ENCODE data around the gene ZG16.
"Not testable (repeated sequence)": the region's sequence is repeated elsewhere in the genome, so short reads cannot be mapped to it uniquely, and the experiment has no call there.

Gene ZG16

GRCh38 chr16:29743475-29743826 lies 34.6 kb upstream of the ZG16 start:
- no peak for DNase-seq (ENCODE audit: low read depth in 1 of 2, low spot score in 1 of 2)
- in situ Hi-C loops (cut with HindIII; ENCODE audit: low pct_unique_long_range_greater_than_20kb, low sequenced_read_pairs) = no loop called here
- no peak for TF ChIP-seq JUND (IDR thresholded peaks at IDR 0.05; ENCODE audit: low read depth)

- TF ChIP-seq JUND (IDR thresholded peaks at IDR 0.05; ENCODE audit: low read depth) = no peak
- in situ Hi-C loops (cut with HindIII; ENCODE audit: low pct_unique_long_range_greater_than_20kb, low sequenced_read_pairs) = no loop called here
- no peak for DNase-seq (ENCODE audit: low read depth in 1 of 2, low spot score in 1 of 2)
Measured at GRCh38 chr16:29743827-29744531, 34.1 kb upstream of the ZG16 start.

GRCh38 chr16:29744541-29745101 lies 33.4 kb upstream of the ZG16 start:
- no peak for DNase-seq (ENCODE audit: low read depth in 1 of 2, low spot score in 1 of 2)
- no peak for TF ChIP-seq JUND (IDR thresholded peaks at IDR 0.05; ENCODE audit: low read depth)
- in situ Hi-C loops (cut with HindIII; ENCODE audit: low pct_unique_long_range_greater_than_20kb, low sequenced_read_pairs) = no loop called here

- DNase-seq (ENCODE audit: low read depth in 1 of 2, low spot score in 1 of 2) = no peak
- in situ Hi-C loops (cut with HindIII; ENCODE audit: low pct_unique_long_range_greater_than_20kb, low sequenced_read_pairs) = no loop called here
- no peak for TF ChIP-seq JUND (IDR thresholded peaks at IDR 0.05; ENCODE audit: low read depth)
Measured at GRCh38 chr16:29745121-29745852, 32.8 kb upstream of the ZG16 start.

- DNase-seq (ENCODE audit: low read depth in 1 of 2, low spot score in 1 of 2) = no peak
- in situ Hi-C loops (cut with HindIII; ENCODE audit: low pct_unique_long_range_greater_than_20kb, low sequenced_read_pairs) = no loop called here
- TF ChIP-seq JUND (IDR thresholded peaks at IDR 0.05; ENCODE audit: low read depth) = no peak
Measured at GRCh38 chr16:29745853-29746345, 32.2 kb upstream of the ZG16 start, which contains the start of gene C16orf54. Gene C16orf54, minus strand, starts transcription at chr16:29745990. Its CDS starts 1,039 bp downstream, at chr16:29744951.

- in situ Hi-C loops (cut with HindIII; ENCODE audit: low pct_unique_long_range_greater_than_20kb, low sequenced_read_pairs); DNase-seq (ENCODE audit: low read depth in 1 of 2, low spot score in 1 of 2): not testable (repeated sequence)
Measured at GRCh38 chr16:29746518-29746917, 31.5 kb upstream of the ZG16 start.

GRCh38 chr16:29747947-29748759 lies 29.9 kb upstream of the ZG16 start:
- in situ Hi-C loops (cut with HindIII; ENCODE audit: low pct_unique_long_range_greater_than_20kb, low sequenced_read_pairs) = no loop called here
- DNase-seq (ENCODE audit: low read depth in 1 of 2, low spot score in 1 of 2) = no peak
- no peak for TF ChIP-seq JUND (IDR thresholded peaks at IDR 0.05; ENCODE audit: low read depth)

GRCh38 chr16:29748760-29749149 lies 29.3 kb upstream of the ZG16 start:
- in situ Hi-C loops (cut with HindIII; ENCODE audit: low pct_unique_long_range_greater_than_20kb, low sequenced_read_pairs) = not testable (repeated sequence)

GRCh38 chr16:29753516-29753915 lies 24.5 kb upstream of the ZG16 start:
- TF ChIP-seq JUND (IDR thresholded peaks at IDR 0.05; ENCODE audit: low read depth) = no peak
- in situ Hi-C loops (cut with HindIII; ENCODE audit: low pct_unique_long_range_greater_than_20kb, low sequenced_read_pairs) = no loop called here
- DNase-seq (ENCODE audit: low read depth in 1 of 2, low spot score in 1 of 2) = no peak

More at GRCh38 chr16:29748760-29749149, 29.3 kb upstream of the ZG16 start:
- not testable (repeated sequence) for DNase-seq (ENCODE audit: low read depth in 1 of 2, low spot score in 1 of 2)

GRCh38 chr16:29756654-29757053 lies 21.4 kb upstream of the ZG16 start:
- in situ Hi-C loops (cut with HindIII; ENCODE audit: low pct_unique_long_range_greater_than_20kb, low sequenced_read_pairs) = no loop called here
- no peak for DNase-seq (ENCODE audit: low read depth in 1 of 2, low spot score in 1 of 2)
- TF ChIP-seq JUND (IDR thresholded peaks at IDR 0.05; ENCODE audit: low read depth) = no peak

- DNase-seq (ENCODE audit: low read depth in 1 of 2, low spot score in 1 of 2); in situ Hi-C loops (cut with HindIII; ENCODE audit: low pct_unique_long_range_greater_than_20kb, low sequenced_read_pairs): not testable (repeated sequence)
Measured at GRCh38 chr16:29757086-29757485, 21.0 kb upstream of the ZG16 start.

GRCh38 chr16:29757950-29758466 lies 20.0 kb upstream of the ZG16 start:
- DNase-seq (ENCODE audit: low read depth in 1 of 2, low spot score in 1 of 2) = no peak
- in situ Hi-C loops (cut with HindIII; ENCODE audit: low pct_unique_long_range_greater_than_20kb, low sequenced_read_pairs) = no loop called here
- TF ChIP-seq JUND (IDR thresholded peaks at IDR 0.05; ENCODE audit: low read depth) = no peak
